Measurements from ENCODE around the gene SLC30A4.
"Not testable (repeated sequence)": the region's sequence is repeated elsewhere in the genome, so short reads cannot be mapped to it uniquely, and the experiment has no call there.

SLC30A4 gene

GRCh38 chr15:45507143-45507542, 15.4 kb downstream of the SLC30A4 start:
- DNase-seq: not testable (repeated sequence)

GRCh38 chr15:45499426-45499825, 23.1 kb downstream of the SLC30A4 start:
- DNase-seq: no peak

DNA sequence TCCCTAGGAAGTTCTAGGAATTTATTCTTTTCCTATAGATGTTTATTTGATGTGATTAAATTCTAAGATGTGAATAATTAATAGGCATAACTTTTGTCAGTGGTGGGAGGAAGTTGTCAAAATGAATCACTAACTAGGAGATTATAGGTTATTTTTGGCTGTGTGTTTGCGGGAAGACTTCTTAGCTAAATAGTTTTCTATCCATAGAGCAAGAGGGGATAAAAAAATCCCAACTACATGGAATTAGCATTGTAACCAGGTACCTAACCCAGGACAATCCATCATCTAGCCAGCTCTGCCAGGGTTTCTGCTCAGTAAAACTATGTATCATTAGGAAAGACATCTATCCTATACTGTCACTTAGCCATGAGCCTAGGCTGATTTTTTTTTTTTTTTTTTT, 23.9 kb downstream of the SLC30A4 start:
- no peak for DNase-seq

DNA sequence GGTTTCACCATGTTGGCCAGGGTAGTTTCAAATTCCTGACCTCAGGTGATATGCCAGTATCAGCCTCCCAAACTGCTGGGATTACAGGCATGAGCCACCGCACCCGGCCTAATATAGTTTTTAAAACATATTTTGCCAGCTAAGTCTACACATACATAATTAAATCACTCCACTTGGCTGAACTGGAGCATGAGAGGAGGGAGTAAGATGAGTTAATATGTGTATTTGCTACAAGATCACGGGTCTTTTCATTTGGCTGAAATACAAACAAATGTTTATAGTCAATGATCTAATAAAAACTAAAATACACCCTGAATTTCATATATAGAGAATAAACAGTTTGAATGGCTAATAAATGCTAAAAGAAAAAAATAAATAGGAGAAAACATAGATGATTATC, 25.3 kb downstream of the SLC30A4 start:
- DNase-seq: no peak

GRCh38 chr15:45496658-45497057, 25.9 kb downstream of the SLC30A4 start:
- no peak for DNase-seq

GRCh38 chr15:45495588-45495987, 27.0 kb downstream of the SLC30A4 start:
- DNase-seq: no peak

DNA sequence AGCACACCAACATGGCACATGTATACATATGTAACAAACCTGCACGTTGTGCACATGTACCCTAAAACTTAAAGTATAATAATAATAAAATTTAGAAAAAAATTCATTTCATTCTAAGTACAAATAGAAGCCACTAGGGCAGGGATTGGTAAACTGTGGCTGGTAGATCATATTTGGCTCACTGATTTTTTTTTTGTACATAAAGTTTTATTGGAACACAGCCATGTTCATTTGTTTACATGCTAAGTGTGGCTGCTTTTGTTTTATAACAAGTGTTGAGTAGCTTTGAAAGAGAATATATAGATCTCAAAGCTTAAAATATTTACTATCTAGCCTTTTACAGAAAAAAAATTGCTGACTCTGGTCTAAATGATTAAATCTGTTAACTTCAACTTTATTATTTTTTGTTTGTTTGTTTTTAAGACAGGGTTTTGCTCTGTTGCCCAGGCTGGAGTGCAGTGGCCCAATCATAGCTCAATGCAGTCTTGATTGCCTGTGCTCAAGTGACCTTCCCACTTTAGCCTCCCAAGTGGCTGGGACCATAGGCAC, 32.8 kb downstream of the SLC30A4 start:
- DNase-seq: no peak

DNA sequence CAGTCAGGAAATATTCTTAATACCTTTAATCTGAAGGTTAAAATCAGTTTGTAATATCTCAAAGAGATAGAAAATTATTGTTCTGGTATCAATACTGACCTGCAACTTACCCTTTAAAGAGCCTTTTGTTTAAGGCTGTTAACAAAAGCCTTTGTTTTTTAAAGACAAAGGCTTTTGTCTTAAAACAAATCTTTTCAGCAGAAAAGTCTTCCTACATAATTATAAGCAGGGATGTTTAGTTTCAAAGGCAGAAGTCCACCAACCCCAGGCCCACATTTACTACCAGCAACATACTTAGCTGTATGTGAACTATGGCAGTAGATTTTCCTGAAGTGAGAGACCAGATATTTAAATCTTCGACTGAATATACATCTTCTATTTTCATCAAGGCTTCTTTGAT, 36.2 kb downstream of the SLC30A4 start:
- DNase-seq: no peak

GRCh38 chr15:45481135-45481534, 41.4 kb downstream of the SLC30A4 start:
- no peak for DNase-seq

- no peak for DNase-seq
These were observed 46.1 kb downstream of the SLC30A4 start for GRCh38 chr15:45476410-45476809.

DNA sequence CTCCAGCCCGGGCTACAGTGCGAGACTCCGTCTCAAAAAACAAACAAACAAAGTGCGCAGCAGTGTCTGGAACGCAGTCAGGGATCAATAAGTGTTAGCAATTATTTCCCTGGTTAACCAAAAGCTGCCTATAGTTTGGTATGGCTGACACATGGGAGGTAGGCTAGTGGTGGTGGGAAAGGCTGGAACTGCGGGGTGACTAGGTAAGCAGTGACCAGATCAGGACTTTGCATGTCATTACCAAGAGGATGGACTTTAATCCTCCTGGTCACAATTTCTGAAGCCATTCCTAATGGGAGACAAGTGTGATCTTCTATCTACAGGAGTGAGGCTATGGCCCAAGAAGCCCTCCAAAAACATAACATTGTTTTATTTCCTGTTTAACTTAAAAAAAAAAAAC, 47.8 kb downstream of the SLC30A4 start:
- DNase-seq: no peak

- no peak for DNase-seq
These were observed 49.5 kb downstream of the SLC30A4 start for GRCh38 chr15:45473068-45473467.

DNA sequence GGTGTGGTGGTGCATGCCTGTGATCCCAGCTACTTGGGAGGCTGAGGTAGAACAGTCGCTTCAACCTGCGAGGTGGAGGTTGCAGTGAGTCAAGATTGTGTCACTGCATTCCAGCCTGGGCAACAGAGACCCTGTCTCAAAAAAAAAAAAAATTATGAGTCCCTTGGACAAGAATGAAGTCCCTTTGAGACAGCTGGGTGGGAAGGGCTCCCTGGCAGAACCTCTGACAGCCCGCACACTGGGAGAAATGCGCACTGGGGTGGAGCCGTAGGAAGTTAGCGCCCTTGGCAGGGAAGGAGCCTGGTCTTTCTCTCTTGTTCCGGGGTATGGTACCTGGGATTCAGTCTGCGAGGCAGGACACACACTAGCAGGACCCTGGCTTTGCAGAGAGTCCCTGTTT, 51.4 kb downstream of the SLC30A4 start:
- no peak for DNase-seq

DNA sequence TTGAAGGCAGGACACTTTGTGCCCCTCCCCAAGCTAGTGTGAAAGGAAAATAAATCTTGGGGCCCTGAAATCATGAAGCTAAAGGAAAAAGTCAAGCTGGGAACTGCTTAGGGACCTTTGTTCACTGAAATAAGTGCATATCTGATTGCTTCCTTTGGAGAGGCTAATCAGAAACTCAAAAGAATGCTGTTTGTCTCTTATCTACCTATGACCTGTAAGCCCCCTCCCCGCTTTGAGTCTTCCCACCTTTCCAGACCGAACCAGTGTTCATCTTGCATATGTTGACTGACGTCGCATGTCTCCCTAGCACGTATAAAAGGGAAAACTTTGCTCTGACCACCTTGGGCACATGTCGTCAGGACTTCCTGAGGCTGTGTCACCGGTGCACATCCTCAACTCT, 53.1 kb downstream of the SLC30A4 start:
- no peak for DNase-seq

DNA sequence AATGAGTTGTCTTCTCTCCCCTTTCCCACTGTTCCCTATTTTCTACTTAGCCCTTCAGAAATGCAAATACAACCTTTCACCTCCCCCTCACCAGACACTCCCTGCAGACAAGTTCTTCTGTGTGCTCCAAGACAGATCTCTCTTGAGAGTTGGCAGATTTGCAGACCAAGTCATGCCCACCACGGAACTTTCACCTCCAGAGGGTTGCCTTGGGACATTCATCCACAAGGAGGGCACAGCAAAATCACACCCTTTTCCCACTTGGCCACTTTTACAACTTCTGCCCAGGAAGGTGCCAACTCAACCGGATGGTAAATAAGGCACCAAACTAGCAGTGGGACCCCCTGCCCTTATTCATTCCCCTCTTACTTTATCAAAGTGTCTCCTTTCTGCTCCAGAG, 53.5 kb downstream of the SLC30A4 start:
- DNase-seq: no peak

GRCh38 chr15:45468294-45468693, 54.3 kb downstream of the SLC30A4 start:
- DNase-seq: no peak

GRCh38 chr15:45458746-45459403, 63.7 kb downstream of the SLC30A4 start:
- DNase-seq: peak; percentile 79

- DNase-seq: peak; percentile 87
These were observed 64.7 kb downstream of the SLC30A4 start for GRCh38 chr15:45457641-45458539.

DNA sequence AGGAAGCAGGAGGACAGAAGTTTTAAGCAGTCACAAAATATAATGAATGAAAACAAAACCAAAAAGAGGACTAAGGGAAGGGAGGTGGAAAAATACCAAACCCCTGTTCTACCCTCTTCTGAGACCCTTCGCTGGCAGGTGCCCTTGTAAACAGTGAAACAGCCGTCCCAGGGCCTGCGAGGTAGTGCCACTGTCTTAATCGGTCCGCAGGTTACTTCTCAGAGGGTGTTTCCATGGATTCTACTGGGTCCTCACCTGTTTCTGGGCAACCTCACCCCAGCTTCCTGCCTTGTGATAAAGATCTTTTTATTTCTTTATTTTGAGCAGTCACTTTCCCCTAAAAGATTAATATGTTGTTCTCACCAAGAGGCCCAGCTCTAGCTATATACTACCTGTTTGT, 65.3 kb downstream of the SLC30A4 start:
- DNase-seq: no peak

- DNase-seq: peak; percentile 91
These were observed 66.1 kb downstream of the SLC30A4 start for GRCh38 chr15:45456212-45457106.

- peak; percentile 88 for DNase-seq
These were observed 67.7 kb downstream of the SLC30A4 start for GRCh38 chr15:45454814-45455213.

GRCh38 chr15:45451265-45451664, 71.3 kb downstream of the SLC30A4 start:
- DNase-seq: no peak

Data from activated CD4-positive, alpha-beta T cell treated with anti-CD3 and anti-CD28 coated beads, Interleukin-2, amount 50 U/mL, for 16 hours (primary cell).